ENCODE data around the gene TEX22.

The TEX22 gene

DNA sequence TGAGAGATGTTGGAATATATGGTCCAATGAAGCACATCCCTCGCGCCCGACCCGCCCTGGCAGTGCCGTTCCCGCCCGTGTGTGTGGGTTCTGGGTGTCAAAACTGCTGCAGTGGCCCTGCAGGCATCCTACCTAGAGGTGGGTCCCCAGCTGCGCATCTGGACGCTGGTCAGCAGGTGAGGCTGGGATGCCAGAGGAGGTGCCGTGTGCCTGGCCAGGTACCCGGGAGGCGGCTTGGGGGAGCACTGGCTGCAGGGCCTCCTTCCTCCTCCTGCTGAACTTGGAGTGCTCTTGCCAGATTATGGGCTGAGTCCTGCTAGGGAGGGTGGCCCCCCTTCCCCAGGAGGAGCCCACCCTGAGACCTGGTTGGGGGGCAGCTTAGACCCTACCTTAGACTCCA, 26.5 kb downstream of the TEX22 start:
- TF ChIP-seq, protein P1, sequence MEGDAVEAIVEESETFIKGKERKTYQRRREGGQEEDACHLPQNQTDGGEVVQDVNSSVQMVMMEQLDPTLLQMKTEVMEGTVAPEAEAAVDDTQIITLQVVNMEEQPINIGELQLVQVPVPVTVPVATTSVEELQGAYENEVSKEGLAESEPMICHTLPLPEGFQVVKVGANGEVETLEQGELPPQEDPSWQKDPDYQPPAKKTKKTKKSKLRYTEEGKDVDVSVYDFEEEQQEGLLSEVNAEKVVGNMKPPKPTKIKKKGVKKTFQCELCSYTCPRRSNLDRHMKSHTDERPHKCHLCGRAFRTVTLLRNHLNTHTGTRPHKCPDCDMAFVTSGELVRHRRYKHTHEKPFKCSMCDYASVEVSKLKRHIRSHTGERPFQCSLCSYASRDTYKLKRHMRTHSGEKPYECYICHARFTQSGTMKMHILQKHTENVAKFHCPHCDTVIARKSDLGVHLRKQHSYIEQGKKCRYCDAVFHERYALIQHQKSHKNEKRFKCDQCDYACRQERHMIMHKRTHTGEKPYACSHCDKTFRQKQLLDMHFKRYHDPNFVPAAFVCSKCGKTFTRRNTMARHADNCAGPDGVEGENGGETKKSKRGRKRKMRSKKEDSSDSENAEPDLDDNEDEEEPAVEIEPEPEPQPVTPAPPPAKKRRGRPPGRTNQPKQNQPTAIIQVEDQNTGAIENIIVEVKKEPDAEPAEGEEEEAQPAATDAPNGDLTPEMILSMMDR (IDR thresholded peaks at IDR 0.05; ENCODE audit: low read depth, low read length, poor library complexity, severe bottlenecking): no peak
- no peak for TF ChIP-seq EZH2phosphoT487 (IDR thresholded peaks at IDR 0.05; ENCODE audit: borderline replicate concordance, low read length)
- peaks cover 12% of the 10 kb centered on the region; the same call in 1 of the 2 replicates for H4K20me1 ChIP-seq (ENCODE audit: control insufficient read depth, insufficient read depth, low read depth, low read length)
- peaks cover 65% of the 10 kb centered on the region for H3K36me3 ChIP-seq (ENCODE audit: control insufficient read depth, low read length)

DNA sequence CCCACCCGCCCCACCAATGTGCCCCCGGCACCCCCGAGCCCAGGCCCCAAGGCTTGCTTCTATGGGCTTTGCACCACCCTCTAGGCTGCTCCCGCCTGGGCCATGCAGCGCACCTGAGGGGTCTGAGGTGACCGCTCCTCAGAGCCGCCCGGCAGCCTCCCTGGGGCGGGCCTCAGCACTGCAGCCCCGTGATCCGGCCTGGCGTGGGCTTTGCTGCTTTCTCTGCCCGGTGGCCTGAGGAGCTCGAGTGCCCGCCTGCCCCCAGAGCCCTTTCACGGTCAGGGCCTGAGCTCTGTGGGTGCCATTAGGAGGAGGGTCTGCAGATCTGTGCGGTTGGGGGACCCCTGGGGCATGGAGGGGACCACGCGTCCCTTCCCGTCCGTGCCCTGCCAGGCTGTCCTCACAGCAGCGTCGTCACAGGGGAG, 27.5 kb downstream of the TEX22 start:
- H3K36me3 ChIP-seq (ENCODE audit: control insufficient read depth, low read length): peaks cover 70% of the 10 kb centered on the region
- H4K20me1 ChIP-seq (ENCODE audit: control insufficient read depth, insufficient read depth, low read depth, low read length): peaks cover 12% of the 10 kb centered on the region; the same call in 1 of the 2 replicates

More for the DNA sequence above, 26.5 kb downstream of the TEX22 start:
- Histone ChIP-seq H3K4me1 (ENCODE audit: control insufficient read depth, low read length) (peaks cover 20% of the 10 kb centered on the region), H3K9me2 (replicated peaks; ENCODE audit: control insufficient read depth, low read length) (no peaks in the 10 kb centered on the region), H3K9me3 (ENCODE audit: control insufficient read depth, insufficient read depth, low read length) (no peaks in the 10 kb centered on the region), H3K4me2 (ENCODE audit: low read length) (no peak overlapping the region), H3K27ac (ENCODE audit: low read depth, low read length) (no peak overlapping the region), H3K4me3 (ENCODE audit: low read length) (no peak overlapping the region), H3K79me2 (ENCODE audit: control insufficient read depth, low read length) (peaks cover 92% of the 10 kb centered on the region), H3K27me3 (ENCODE audit: control insufficient read depth, low read length) (no peaks in the 10 kb centered on the region), H3F3A (ENCODE audit: control insufficient read depth, insufficient read depth) (no peaks in the 10 kb centered on the region)

DNA sequence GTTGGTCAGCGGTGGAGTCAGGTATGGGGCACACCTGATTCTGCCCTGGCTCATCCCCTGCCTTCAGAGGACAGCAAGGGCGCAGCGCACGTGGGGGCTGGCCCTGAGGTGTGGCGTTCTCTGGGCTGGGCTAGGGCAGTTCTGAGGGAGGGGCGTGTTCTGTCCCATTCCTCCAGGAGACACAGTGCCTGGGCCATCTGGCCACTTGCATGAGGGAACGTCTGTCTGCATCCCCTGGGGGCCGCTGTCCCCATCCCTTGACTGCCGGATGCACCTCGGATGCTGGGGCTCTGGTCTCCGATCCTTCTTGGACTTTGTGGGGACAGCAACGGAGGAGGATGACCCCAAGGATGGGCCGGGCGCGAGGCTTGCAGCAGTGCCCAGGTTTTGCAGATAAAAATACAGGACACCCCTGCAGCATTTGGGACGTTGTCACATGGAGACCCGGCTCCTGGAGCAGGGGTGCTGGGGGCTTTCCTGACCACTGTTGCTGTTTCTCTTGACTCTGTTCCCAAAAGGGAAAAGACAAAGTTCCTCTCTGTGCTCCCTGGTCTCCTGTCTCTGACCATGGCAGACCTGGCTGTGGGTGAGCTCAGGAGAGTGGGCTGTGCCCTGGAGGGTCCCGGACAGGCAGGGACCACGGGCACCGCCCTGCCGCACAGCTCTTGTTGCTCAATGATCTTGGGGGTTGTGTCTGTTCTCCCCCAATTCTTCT, 28.2 kb downstream of the TEX22 start:
- no peak overlapping the region for H3K27ac ChIP-seq (ENCODE audit: low read depth, low read length)
- H3K4me2 ChIP-seq (ENCODE audit: low read length): no peak overlapping the region
- H3K79me2 ChIP-seq (ENCODE audit: control insufficient read depth, low read length): peaks cover 95% of the 10 kb centered on the region
- no peaks in the 10 kb centered on the region for H3K9me3 ChIP-seq (ENCODE audit: control insufficient read depth, insufficient read depth, low read length)
- no peak for TF ChIP-seq EZH2phosphoT487 (IDR thresholded peaks at IDR 0.05; ENCODE audit: borderline replicate concordance, low read length)
- TF ChIP-seq, protein P1 (IDR thresholded peaks at IDR 0.05; ENCODE audit: low read depth, low read length, poor library complexity, severe bottlenecking): no peak
- H3F3A ChIP-seq (ENCODE audit: control insufficient read depth, insufficient read depth): no peaks in the 10 kb centered on the region
- H3K36me3 ChIP-seq (ENCODE audit: control insufficient read depth, low read length): peaks cover 68% of the 10 kb centered on the region
- H3K4me3 ChIP-seq (ENCODE audit: low read length): no peak overlapping the region
- no peaks in the 10 kb centered on the region for H3K9me2 ChIP-seq (replicated peaks; ENCODE audit: control insufficient read depth, low read length)
- peaks cover 8% of the 10 kb centered on the region; the same call in 1 of the 2 replicates for H4K20me1 ChIP-seq (ENCODE audit: control insufficient read depth, insufficient read depth, low read depth, low read length)
- peaks cover 11% of the 10 kb centered on the region for H3K4me1 ChIP-seq (ENCODE audit: control insufficient read depth, low read length)
- no peaks in the 10 kb centered on the region for H3K27me3 ChIP-seq (ENCODE audit: control insufficient read depth, low read length)

More for the DNA sequence above, 27.5 kb downstream of the TEX22 start:
- Histone ChIP-seq H3K4me1 (ENCODE audit: control insufficient read depth, low read length) (peaks cover 18% of the 10 kb centered on the region), H3K4me3 (ENCODE audit: low read length) (no peak overlapping the region), H3K4me2 (ENCODE audit: low read length) (no peak overlapping the region), H3F3A (ENCODE audit: control insufficient read depth, insufficient read depth) (no peaks in the 10 kb centered on the region), H3K9me2 (replicated peaks; ENCODE audit: control insufficient read depth, low read length) (no peaks in the 10 kb centered on the region), H3K27ac (ENCODE audit: low read depth, low read length) (no peak overlapping the region), H3K79me2 (ENCODE audit: control insufficient read depth, low read length) (peaks cover 95% of the 10 kb centered on the region), H3K27me3 (ENCODE audit: control insufficient read depth, low read length) (no peaks in the 10 kb centered on the region), H3K9me3 (ENCODE audit: control insufficient read depth, insufficient read depth, low read length) (no peaks in the 10 kb centered on the region)
- TF ChIP-seq EZH2phosphoT487 (IDR thresholded peaks at IDR 0.05; ENCODE audit: borderline replicate concordance, low read length): no peak
- TF ChIP-seq, protein P1 (IDR thresholded peaks at IDR 0.05; ENCODE audit: low read depth, low read length, poor library complexity, severe bottlenecking): no peak
